Measurements from ENCODE around the gene TMPO.

DNA sequence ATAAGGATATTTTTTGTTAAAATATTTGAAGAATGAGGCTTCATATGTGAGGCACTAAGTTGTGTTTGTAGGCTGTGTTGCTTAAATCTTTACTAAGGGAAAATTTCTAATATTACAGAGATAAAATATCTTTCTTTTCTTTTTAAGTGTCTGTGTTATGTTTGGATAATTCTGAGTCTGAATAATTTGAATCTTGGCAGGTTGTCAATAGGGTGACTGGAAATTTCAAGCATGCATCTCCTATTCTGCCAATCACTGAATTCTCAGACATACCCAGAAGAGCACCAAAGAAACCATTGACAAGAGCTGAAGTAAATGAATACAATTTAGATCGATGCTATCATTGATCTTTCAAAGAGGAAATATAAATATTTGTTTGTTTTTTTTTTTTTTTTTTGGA lies 29.4 kb downstream of the TMPO start:
- TF ChIP-seq, protein P1, sequence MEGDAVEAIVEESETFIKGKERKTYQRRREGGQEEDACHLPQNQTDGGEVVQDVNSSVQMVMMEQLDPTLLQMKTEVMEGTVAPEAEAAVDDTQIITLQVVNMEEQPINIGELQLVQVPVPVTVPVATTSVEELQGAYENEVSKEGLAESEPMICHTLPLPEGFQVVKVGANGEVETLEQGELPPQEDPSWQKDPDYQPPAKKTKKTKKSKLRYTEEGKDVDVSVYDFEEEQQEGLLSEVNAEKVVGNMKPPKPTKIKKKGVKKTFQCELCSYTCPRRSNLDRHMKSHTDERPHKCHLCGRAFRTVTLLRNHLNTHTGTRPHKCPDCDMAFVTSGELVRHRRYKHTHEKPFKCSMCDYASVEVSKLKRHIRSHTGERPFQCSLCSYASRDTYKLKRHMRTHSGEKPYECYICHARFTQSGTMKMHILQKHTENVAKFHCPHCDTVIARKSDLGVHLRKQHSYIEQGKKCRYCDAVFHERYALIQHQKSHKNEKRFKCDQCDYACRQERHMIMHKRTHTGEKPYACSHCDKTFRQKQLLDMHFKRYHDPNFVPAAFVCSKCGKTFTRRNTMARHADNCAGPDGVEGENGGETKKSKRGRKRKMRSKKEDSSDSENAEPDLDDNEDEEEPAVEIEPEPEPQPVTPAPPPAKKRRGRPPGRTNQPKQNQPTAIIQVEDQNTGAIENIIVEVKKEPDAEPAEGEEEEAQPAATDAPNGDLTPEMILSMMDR (IDR thresholded peaks at IDR 0.05), result no peak
- TF ChIP-seq POLR2A (IDR thresholded peaks at IDR 0.05) (no peak), POLR2AphosphoS5 (IDR thresholded peaks at IDR 0.05) (no peak)
